K562 (cell line): Measurements from ENCODE around the gene SCFD2. TPM values are rescaled to one million over a fixed set of nuclear protein-coding genes. Genes with fewer than 3 reads are reported as not detected.

Experiments
- ATAC-seq: fragments of 200-7000 bp; cut with Tn5 transposase; 3 replicates; pipeline ENCODE4 v1.9.1; 2020; ENCODE audit warnings: moderate library complexity
- BruUV-seq: library from RNA; stranded (reverse); fragments of 400-500 nt; replicated peaks from 2 replicates; lab custom pipeline; 2021; lab: Mats Ljungman, UMichigan
- CTCF ChIA-PET: fragments of 300-600 bp; formaldehyde crosslinking; extraction: SDS; loops from one replicate; lab custom pipeline; 2021; ENCODE audit warnings: low intra/inter-chr PET ratio; lab: Yijun Ruan, JAX
- POLR2A ChIA-PET: fragments of 300-600, 350-650 bp; sonication (Branson Sonifier 250); formaldehyde crosslinking; extraction: SDS; loops from one replicate; lab custom pipeline; 2021; ENCODE audit warnings: antibody characterized with exemption, inconsistent platforms; lab: Yijun Ruan, JAX
- DNase-seq, 4 experiments: peaks; one replicate each; pipeline versions ENCODE4 v3.0.0 to v3.0.0-alpha.2; 2011 to 2018; ENCODE audit warnings: low spot score in 3 of 4, mixed read lengths in 3 of 4; ENCODE audit errors: extremely low read depth in 1 of 4
- FAIRE-seq: peaks from 2 replicates; lab custom pipeline; 2011; peaks lifted over from hg19 to GRCh38; lab: Jason Lieb, UNC
- H2AFZ ChIP-seq: 2 replicates; pipeline ENCODE4 v1.6.0; 2011; ENCODE audit warnings: low read depth, low read length, control low read depth, inconsistent platforms
- H3K27ac ChIP-seq: fragments of 200-600 bp; 3 replicates; pipeline ENCODE4 v1.8.0; 2011; ENCODE audit warnings: low read depth, mild to moderate bottlenecking, control low read depth, inconsistent platforms, low read length, moderate library complexity, mixed read lengths; ENCODE audit errors: extremely low read depth
- H3K27me3 ChIP-seq, 2 experiments: fragments of 300-600 bp in 1 of 2; 2 replicates in 1 of 2; 3 replicates in 1 of 2; pipeline versions ENCODE4 v1.6.0 to v1.8.0; 2011; ENCODE audit warnings: inconsistent platforms in 2 of 2, low read length in 2 of 2, mild to moderate bottlenecking in 1 of 2, mixed read lengths in 1 of 2, moderate library complexity in 1 of 2; ENCODE audit not compliant: control insufficient read depth in 2 of 2, insufficient read depth in 2 of 2
- H3K36me3 ChIP-seq: fragments of 300-600 bp; 3 replicates; pipeline ENCODE4 v1.8.0; 2011; ENCODE audit warnings: mild to moderate bottlenecking, low read length, inconsistent platforms; ENCODE audit not compliant: control insufficient read depth, insufficient read depth
- H3K4me1 ChIP-seq, 2 experiments: fragments of 200-600 bp in 1 of 2; replicated peaks in 1 of 2; 2 replicates in 1 of 2; 3 replicates in 1 of 2; pipeline versions ENCODE4 v1.5.1 to v1.8.0; 2011; ENCODE audit warnings: inconsistent platforms in 2 of 2, low read length in 2 of 2, mild to moderate bottlenecking in 1 of 2, mixed read lengths in 1 of 2, moderate library complexity in 1 of 2; ENCODE audit not compliant: control insufficient read depth in 2 of 2, insufficient read depth in 2 of 2
- H3K4me2 ChIP-seq: 2 replicates; pipeline ENCODE4 v1.6.1; 2011; ENCODE audit warnings: low read length, control low read depth, inconsistent platforms, mixed read lengths; ENCODE audit not compliant: insufficient read depth
- H3K4me3 ChIP-seq: fragments of 200-600 bp; sonication (generic), shearing (Covaris generic); 2 replicates; pipeline ENCODE4 v1.5.1; 2016; ENCODE audit warnings: control low read depth, inconsistent platforms
- H3K79me2 ChIP-seq: fragments of 200-600 bp; 3 replicates; pipeline ENCODE4 v1.8.0; 2011; ENCODE audit warnings: low read length, inconsistent platforms; ENCODE audit not compliant: control insufficient read depth, insufficient read depth
- H3K9ac ChIP-seq, 2 experiments: 2 replicates each; pipeline versions ENCODE4 v1.6.0 to v1.6.1; 2011; ENCODE audit warnings: low read depth in 2 of 2, low read length in 2 of 2, control low read depth in 1 of 2, inconsistent platforms in 1 of 2, mild to moderate bottlenecking in 1 of 2, mixed read lengths in 1 of 2; ENCODE audit not compliant: insufficient read depth in 1 of 2
- H3K9me1 ChIP-seq: one replicate; pipeline ENCODE4 v1.6.0; 2011; ENCODE audit warnings: inconsistent platforms, mild to moderate bottlenecking, low read length, moderate library complexity; ENCODE audit not compliant: control insufficient read depth, insufficient read depth
- H3K9me3 ChIP-seq: replicated peaks from 2 replicates; pipeline ENCODE4 v1.5.1; 2011; ENCODE audit warnings: low read depth, low read length, inconsistent platforms; ENCODE audit not compliant: control insufficient read depth, insufficient read depth
- H4K20me1 ChIP-seq: replicated peaks from 2 replicates; pipeline ENCODE4 v1.6.1; 2011; ENCODE audit warnings: low read length, inconsistent platforms, mixed read lengths; ENCODE audit not compliant: control insufficient read depth, insufficient read depth
- SNRNP70 ChIP-seq: fragments of 200-400 bp; formaldehyde crosslinking; optimal IDR thresholded peaks from 2 replicates; pipeline ENCODE3; 2017; ENCODE audit warnings: low read depth, low read length
- ZBTB5 ChIP-seq: fragments of 450-650 bp; IDR thresholded peaks from 2 replicates; pipeline ENCODE4 v1.6.1; 2017; ENCODE audit warnings: antibody characterized with exemption
- ZFPM2 ChIP-seq: fragments of 250-450 bp; sonication (Bioruptor Pico); IDR thresholded peaks from 2 replicates; pipeline ENCODE4 v1.5.1; 2022; ENCODE audit warnings: mild to moderate bottlenecking
- WGBS: fragments of 100-300 bp; shearing (Covaris generic); methylation state at CpG from one replicate; pipeline ENCODE4 v1.1.6; 2016; ENCODE audit warnings: low coverage, mixed read lengths; ENCODE audit not compliant: insufficient coverage; ENCODE audit errors: missing lambda C conversion rate; 5-methylcytosine and 5-hydroxymethylcytosine counted together
- in situ Hi-C: fragments of 300-500 bp; cut with MboI; formaldehyde crosslinking; loops from 4 replicates; pipeline ENCODE4 v1.15.0; 2018; ENCODE audit warnings: inconsistent platforms, mixed read lengths
- intact Hi-C: fragments of 100-400 bp; cut with micrococcal nuclease; formaldehyde crosslinking; loops from 2 replicates; pipeline ENCODE4 v1.14.2; 2022
- polyA plus RNA-seq, 8 experiments: library from polyadenylated mRNA; depleted of rRNA in 4 of 8; stranded (reverse) in 5 of 8; unstranded in 3 of 8; fragments of >200 nt; fragmentation: Nextera tagmentation in 2 of 8; fragmentation: Illumina TruSeq in 1 of 8; extraction: Ambion mirVana in 2 of 8; extraction: Trizol in 1 of 8; gene quantifications; 2 replicates each; pipeline versions ENCODE4 v1.2.1 to v1.2.3, GENCODE V29; 2011 to 2014; ENCODE audit warnings: inconsistent platforms in 1 of 8, missing spikeins in 1 of 8
- total RNA-seq, 7 experiments: library from RNA; depleted of rRNA in 6 of 7; stranded (reverse); fragments of >200 nt in 6 of 7; fragmentation: Illumina TruSeq in 2 of 7; extraction: Trizol in 2 of 7; gene quantifications; 2 replicates each; pipeline versions ENCODE4 v1.2.1 to v1.2.3, GENCODE V29; 2011 to 2021; ENCODE audit warnings: low replicate concordance in 1 of 7
- TF ChIP-seq, protein P1 (sequence below), 2 experiments: fragments of 450-650 bp; IDR thresholded peaks; 2 replicates each; pipeline ENCODE4 v1.6.1; 2016; ENCODE audit warnings: mild to moderate bottlenecking in 2 of 2, borderline replicate concordance in 1 of 2, low read depth in 1 of 2, moderate library complexity in 1 of 2

Gene SCFD2
- total and polyA plus RNA-seq, 9 of the 15 experiments (the other 6 are each of a cell fraction or from before 2014, with no cell fraction given) = 5.7 to 30.3 (median 22.8) TPM

GRCh38 chr4:53193111-53193510 is 172.8 kb downstream of the SCFD2 start:
- H3K4me2 ChIP-seq = no peak overlapping the region
- no peak overlapping the region for H3K27ac ChIP-seq
- H3K9me1 ChIP-seq = no peaks in the 10 kb centered on the region
- no peak overlapping the region for H3K4me3 ChIP-seq
- H3K4me1 ChIP-seq = no peaks in the 10 kb centered on the region
- TF ChIP-seq SNRNP70 (no peak), ZFPM2 (CRISPR knock-in tag) (no peak), ZBTB5 (no peak)
- TF ChIP-seq, protein P1, sequence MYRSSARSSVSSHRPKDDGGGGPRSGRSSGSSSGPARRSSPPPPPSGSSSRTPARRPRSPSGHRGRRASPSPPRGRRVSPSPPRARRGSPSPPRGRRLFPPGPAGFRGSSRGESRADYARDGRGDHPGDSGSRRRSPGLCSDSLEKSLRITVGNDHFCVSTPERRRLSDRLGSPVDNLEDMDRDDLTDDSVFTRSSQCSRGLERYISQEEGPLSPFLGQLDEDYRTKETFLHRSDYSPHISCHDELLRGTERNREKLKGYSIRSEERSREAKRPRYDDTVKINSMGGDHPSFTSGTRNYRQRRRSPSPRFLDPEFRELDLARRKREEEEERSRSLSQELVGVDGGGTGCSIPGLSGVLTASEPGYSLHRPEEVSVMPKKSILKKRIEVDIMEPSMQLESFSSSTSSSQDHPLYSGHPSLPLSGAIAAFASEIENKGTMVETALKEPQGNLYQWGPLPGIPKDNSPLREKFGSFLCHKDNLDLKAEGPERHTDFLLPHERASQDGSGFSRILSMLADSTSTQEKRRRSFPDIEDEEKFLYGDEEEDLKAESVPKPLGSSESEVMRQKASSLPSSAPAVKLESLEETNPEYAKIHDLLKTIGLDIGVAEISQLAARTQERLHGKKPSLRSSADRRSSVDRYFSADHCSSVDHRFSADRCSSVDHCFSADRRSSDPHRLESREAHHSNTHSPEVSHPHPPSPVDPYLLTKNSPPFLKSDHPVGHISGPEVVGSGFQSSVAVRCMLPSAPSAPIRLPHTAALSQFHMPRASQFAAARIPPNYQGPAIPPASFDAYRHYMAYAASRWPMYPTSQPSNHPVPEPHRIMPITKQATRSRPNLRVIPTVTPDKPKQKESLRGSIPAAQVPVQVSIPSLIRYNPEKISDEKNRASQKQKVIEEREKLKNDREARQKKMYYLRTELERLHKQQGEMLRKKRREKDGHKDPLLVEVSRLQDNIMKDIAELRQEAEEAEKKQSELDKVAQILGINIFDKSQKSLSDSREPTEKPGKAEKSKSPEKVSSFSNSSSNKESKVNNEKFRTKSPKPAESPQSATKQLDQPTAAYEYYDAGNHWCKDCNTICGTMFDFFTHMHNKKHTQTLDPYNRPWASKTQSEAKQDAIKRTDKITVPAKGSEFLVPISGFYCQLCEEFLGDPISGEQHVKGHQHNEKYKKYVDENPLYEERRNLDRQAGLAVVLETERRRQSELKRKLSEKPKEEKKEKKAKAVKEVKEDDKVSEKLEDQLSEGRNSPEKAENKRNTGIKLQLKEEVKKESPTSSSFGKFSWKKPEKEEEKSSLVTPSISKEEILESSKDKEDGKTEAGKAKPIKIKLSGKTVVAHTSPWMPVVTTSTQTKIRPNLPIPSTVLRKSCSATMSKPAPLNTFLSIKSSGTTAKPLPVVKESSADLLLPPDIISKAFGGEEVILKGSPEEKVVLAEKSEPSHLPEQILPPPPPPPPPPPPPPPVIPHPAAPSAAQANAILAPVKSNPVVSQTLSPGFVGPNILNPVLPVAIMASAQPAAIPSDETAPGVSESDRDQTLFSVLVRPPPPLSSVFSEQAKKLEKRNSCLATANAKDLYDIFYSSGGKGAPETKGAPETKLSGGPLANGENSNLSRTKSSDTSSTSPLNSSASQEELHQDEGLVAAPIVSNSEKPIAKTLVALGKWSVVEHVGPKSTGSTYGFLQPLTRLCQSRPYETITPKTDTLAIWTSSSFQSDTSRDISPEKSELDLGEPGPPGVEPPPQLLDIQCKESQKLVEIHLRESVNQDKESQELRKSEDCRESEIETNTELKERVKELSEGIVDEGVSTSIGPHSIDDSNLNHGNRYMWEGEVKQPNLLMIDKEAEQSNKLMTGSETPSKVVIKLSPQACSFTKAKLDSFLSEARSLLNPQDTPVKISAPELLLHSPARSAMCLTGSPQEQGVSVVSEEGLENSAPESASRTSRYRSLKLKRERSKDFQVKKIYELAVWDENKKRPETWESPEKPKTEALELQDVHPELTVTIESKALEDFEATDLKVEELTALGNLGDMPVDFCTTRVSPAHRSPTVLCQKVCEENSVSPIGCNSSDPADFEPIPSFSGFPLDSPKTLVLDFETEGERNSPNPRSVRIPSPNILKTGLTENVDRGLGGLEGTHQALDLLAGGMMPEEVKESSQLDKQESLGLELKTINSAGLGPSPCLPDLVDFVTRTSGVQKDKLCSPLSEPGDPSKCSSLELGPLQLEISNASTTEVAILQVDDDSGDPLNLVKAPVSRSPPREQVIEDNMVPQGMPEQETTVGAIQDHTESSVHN (IDR thresholded peaks at IDR 0.05; ENCODE audit: borderline replicate concordance in 1 of 2, low read depth in 1 of 2) = no peak
- TF ChIP-seq, all 486 proteins: peak for 0
- ChIA-PET POLR2A (no interaction called here), CTCF (no interaction called here)
- no peaks in the 10 kb centered on the region for H3K36me3 ChIP-seq
- ATAC-seq (no peak), FAIRE-seq (no peak), DNase-seq (no peak)
- WGBS = 47% methylated on average over 1 of the region's 1 CpG
- intact Hi-C loops = loop anchor here (10.0 kb wide), 2 partner anchors 182 to 312 kb away; partner anchors contain the start of gene FIP1L1
- no peaks in the 10 kb centered on the region for H3K27me3 ChIP-seq
- H3K79me2 ChIP-seq = no peaks in the 10 kb centered on the region
- in situ Hi-C loops = no loop called here
- no peaks in the 10 kb centered on the region for H3K9me3 ChIP-seq
- BruUV-seq = no TSS peak
- no peaks in the 10 kb centered on the region for H4K20me1 ChIP-seq
- H2AFZ ChIP-seq = no peak overlapping the region
- no peak overlapping the region for H3K9ac ChIP-seq
